Neural progenitor cell (in vitro differentiated cells): ENCODE results near the gene CYP1A1.

Experiments
- EZH2 ChIP-seq: fragments of 200-600 bp; sonication (generic); IDR thresholded peaks from 2 replicates; pipeline ENCODE4 v1.6.1; 2017; ENCODE audit warnings: antibody characterized with exemption, mild to moderate bottlenecking, moderate library complexity
- EZH2phosphoT487 ChIP-seq: fragments of 200-600 bp; sonication (generic); IDR thresholded peaks from 2 replicates; pipeline ENCODE4 v1.6.1; 2017; ENCODE audit warnings: antibody characterized with exemption
- TF ChIP-seq, protein P1 (sequence below): fragments of 200-600 bp; sonication (generic); IDR thresholded peaks from 2 replicates; pipeline ENCODE4 v1.5.1; 2017; ENCODE audit warnings: antibody characterized with exemption, mild to moderate bottlenecking

DNA sequence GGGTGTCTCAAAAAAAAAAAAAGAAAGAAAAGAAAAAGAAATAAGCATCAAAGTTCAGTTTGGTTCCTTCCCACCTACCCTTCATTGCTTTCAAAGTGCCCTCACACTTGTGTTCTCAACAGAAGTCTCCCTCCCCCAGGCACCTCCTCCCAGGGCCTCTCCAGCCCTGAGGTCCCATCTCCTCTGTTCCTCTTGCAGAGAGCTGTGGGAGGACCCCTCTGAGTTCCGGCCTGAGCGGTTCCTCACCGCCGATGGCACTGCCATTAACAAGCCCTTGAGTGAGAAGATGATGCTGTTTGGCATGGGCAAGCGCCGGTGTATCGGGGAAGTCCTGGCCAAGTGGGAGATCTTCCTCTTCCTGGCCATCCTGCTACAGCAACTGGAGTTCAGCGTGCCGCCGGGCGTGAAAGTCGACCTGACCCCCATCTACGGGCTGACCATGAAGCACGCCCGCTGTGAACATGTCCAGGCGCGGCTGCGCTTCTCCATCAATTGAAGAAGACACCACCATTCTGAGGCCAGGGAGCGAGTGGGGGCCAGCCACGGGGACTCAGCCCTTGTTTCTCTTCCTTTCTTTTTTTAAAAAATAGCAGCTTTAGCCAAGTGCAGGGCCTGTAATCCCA is 29.4 kb upstream of the CYP1A1 start:
- TF ChIP-seq, protein P1, sequence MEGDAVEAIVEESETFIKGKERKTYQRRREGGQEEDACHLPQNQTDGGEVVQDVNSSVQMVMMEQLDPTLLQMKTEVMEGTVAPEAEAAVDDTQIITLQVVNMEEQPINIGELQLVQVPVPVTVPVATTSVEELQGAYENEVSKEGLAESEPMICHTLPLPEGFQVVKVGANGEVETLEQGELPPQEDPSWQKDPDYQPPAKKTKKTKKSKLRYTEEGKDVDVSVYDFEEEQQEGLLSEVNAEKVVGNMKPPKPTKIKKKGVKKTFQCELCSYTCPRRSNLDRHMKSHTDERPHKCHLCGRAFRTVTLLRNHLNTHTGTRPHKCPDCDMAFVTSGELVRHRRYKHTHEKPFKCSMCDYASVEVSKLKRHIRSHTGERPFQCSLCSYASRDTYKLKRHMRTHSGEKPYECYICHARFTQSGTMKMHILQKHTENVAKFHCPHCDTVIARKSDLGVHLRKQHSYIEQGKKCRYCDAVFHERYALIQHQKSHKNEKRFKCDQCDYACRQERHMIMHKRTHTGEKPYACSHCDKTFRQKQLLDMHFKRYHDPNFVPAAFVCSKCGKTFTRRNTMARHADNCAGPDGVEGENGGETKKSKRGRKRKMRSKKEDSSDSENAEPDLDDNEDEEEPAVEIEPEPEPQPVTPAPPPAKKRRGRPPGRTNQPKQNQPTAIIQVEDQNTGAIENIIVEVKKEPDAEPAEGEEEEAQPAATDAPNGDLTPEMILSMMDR, result no peak
- TF ChIP-seq EZH2phosphoT487 (no peak), EZH2 (no peak)
